GM23338 (cell line): Measurements from ENCODE around the gene GALK1. TPM values are rescaled to one million over a fixed set of nuclear protein-coding genes. Genes with fewer than 3 reads are reported as not detected.

Experiments used
- ATAC-seq: fragments of 200-7000 bp; cut with Tn5 transposase; 3 replicates; pipeline ENCODE4 v1.9.1; 2020
- DNase-seq: peaks from one replicate; pipeline ENCODE4 v3.0.0-alpha.2; 2015; ENCODE audit warnings: low spot score
- H2AFZ ChIP-seq: fragments of 200-600 bp; sonication (generic); 2 replicates; pipeline ENCODE4 v1.8.0; 2016; ENCODE audit warnings: antibody characterized with exemption, mild to moderate bottlenecking, moderate library complexity
- H3F3A ChIP-seq: fragments of 200-600 bp; sonication (generic); replicated peaks from 2 replicates; pipeline ENCODE4 v1.8.0; 2017; ENCODE audit warnings: antibody characterized with exemption, mixed run types, low read depth
- H3K27ac ChIP-seq: fragments of 200-600 bp; sonication (generic); 2 replicates; pipeline ENCODE4 v1.6.1; 2016; ENCODE audit warnings: low read depth
- H3K27me3 ChIP-seq: fragments of 200-600 bp; sonication (generic); 2 replicates; pipeline ENCODE4 v1.8.0; 2016; ENCODE audit warnings: mild to moderate bottlenecking, mixed run types, moderate library complexity; ENCODE audit not compliant: insufficient read depth
- H3K36me3 ChIP-seq: fragments of 200-600 bp; sonication (generic); 2 replicates; pipeline ENCODE4 v1.8.0; 2016; ENCODE audit warnings: mild to moderate bottlenecking; ENCODE audit not compliant: insufficient read depth
- H3K4me1 ChIP-seq: fragments of 200-600 bp; sonication (generic); 2 replicates; pipeline ENCODE4 v1.8.0; 2016; ENCODE audit warnings: mild to moderate bottlenecking, moderate library complexity; ENCODE audit not compliant: insufficient read depth
- H3K4me2 ChIP-seq: fragments of 200-600 bp; sonication (generic); 2 replicates; pipeline ENCODE4 v1.7.1; 2017; ENCODE audit warnings: mixed run types
- H3K4me3 ChIP-seq: fragments of 200-600 bp; sonication (generic); 2 replicates; pipeline ENCODE4 v1.6.1; 2016; ENCODE audit warnings: mixed run types
- H3K79me2 ChIP-seq: fragments of 200-600 bp; sonication (generic); replicated peaks from 2 replicates; pipeline ENCODE4 v1.8.0; 2017; ENCODE audit warnings: mild to moderate bottlenecking; ENCODE audit not compliant: insufficient read depth
- H3K9me2 ChIP-seq: fragments of 200-600 bp; sonication (generic); 2 replicates; pipeline ENCODE4 v1.8.0; 2017; ENCODE audit not compliant: insufficient read depth
- H4K20me1 ChIP-seq: fragments of 200-600 bp; sonication (generic); replicated peaks from 2 replicates; pipeline ENCODE4 v1.8.0; 2017; ENCODE audit warnings: mild to moderate bottlenecking; ENCODE audit not compliant: insufficient read depth
- H3K27ac Mint-ChIP-seq: 2 replicates; pipeline ENCODE4 v1.8.0; 2020; ENCODE audit warnings: inconsistent platforms, mild to moderate bottlenecking, moderate library complexity, mixed read lengths
- H3K27me3 Mint-ChIP-seq: 3 replicates; pipeline ENCODE4 v1.8.0; 2022; ENCODE audit warnings: low read depth, mild to moderate bottlenecking, moderate library complexity, mixed read lengths, inconsistent platforms; ENCODE audit not compliant: insufficient read depth, poor library complexity
- H3K36me3 Mint-ChIP-seq: 3 replicates; pipeline ENCODE4 v1.8.0; 2021; ENCODE audit warnings: low read depth, mild to moderate bottlenecking, inconsistent platforms, moderate library complexity, mixed read lengths
- H3K4me1 Mint-ChIP-seq: 3 replicates; pipeline ENCODE4 v1.8.0; 2020; ENCODE audit warnings: mild to moderate bottlenecking, inconsistent platforms, mixed read lengths
- H3K4me3 Mint-ChIP-seq: 3 replicates; pipeline ENCODE4 v1.8.0; 2021; ENCODE audit warnings: moderate library complexity, mild to moderate bottlenecking, inconsistent platforms, mixed read lengths
- H3K9me3 Mint-ChIP-seq: 3 replicates; pipeline ENCODE4 v1.8.0; 2020; ENCODE audit warnings: moderate library complexity, mild to moderate bottlenecking, inconsistent platforms, mixed read lengths
- CREB1 ChIP-seq: fragments of 250-450 bp; sonication (Bioruptor Pico); IDR thresholded peaks from 2 replicates; pipeline ENCODE4 v1.5.0; 2020; ENCODE audit warnings: low read depth, mild to moderate bottlenecking, moderate library complexity
- ETS1 ChIP-seq: IDR thresholded peaks from 2 replicates; pipeline ENCODE4 v1.6.1; 2016; ENCODE audit warnings: antibody characterized with exemption
- EZH2 ChIP-seq: fragments of 200-600 bp; sonication (generic); IDR thresholded peaks from one replicate; pipeline ENCODE4 v1.8.0; 2017; ENCODE audit warnings: antibody characterized with exemption, mild to moderate bottlenecking, low read depth; ENCODE audit not compliant: unreplicated experiment
- EZH2phosphoT487 ChIP-seq: fragments of 200-600 bp; sonication (generic); IDR thresholded peaks from one replicate; pipeline ENCODE4 v1.8.1; 2018; ENCODE audit warnings: antibody characterized with exemption; ENCODE audit not compliant: unreplicated experiment
- JUNB ChIP-seq: IDR thresholded peaks from one replicate; pipeline ENCODE4 v1.6.1; 2016; ENCODE audit warnings: antibody characterized with exemption; ENCODE audit not compliant: unreplicated experiment
- NANOG ChIP-seq: IDR thresholded peaks from 2 replicates; pipeline ENCODE4 v1.6.1; 2016; ENCODE audit warnings: antibody characterized with exemption, borderline replicate concordance
- POLR2AphosphoS5 ChIP-seq: IDR thresholded peaks from 2 replicates; pipeline ENCODE4 v1.6.1; 2016; ENCODE audit warnings: antibody characterized with exemption, low read depth
- REST ChIP-seq: IDR thresholded peaks from one replicate; pipeline ENCODE4 v1.6.1; 2018; ENCODE audit warnings: antibody characterized with exemption; ENCODE audit not compliant: unreplicated experiment
- STAT1 ChIP-seq: IDR thresholded peaks from one replicate; pipeline ENCODE4 v1.6.1; 2016; ENCODE audit warnings: antibody characterized with exemption; ENCODE audit not compliant: unreplicated experiment
- ZNF114 ChIP-seq: fragments of 250-450 bp; sonication (Bioruptor Pico); IDR thresholded peaks from 2 replicates; pipeline ENCODE4 v1.5.0; 2020; ENCODE audit warnings: mild to moderate bottlenecking, moderate library complexity
- ZNF331 ChIP-seq: fragments of 250-450 bp; sonication (Bioruptor Pico); IDR thresholded peaks from 2 replicates; pipeline ENCODE4 v1.5.0; 2020; ENCODE audit warnings: low read depth, mild to moderate bottlenecking, moderate library complexity
- ZNF462 ChIP-seq: fragments of 250-450 bp; sonication (Bioruptor Pico); IDR thresholded peaks from 2 replicates; pipeline ENCODE4 v1.5.0; 2020; ENCODE audit warnings: mild to moderate bottlenecking, moderate library complexity
- polyA plus RNA-seq: library from polyadenylated mRNA; unstranded; fragments of >200 nt; fragmentation: Nextera tagmentation; extraction: Ambion mirVana; gene quantifications from 2 replicates; pipeline ENCODE4 v1.2.1, GENCODE V29; 2016
- total RNA-seq: library from RNA; depleted of rRNA; stranded (reverse); fragments of >200 nt; shearing (Covaris generic); gene quantifications from 2 replicates; pipeline ENCODE4 v1.2.3, GENCODE V29; 2014
- TF ChIP-seq, protein P1 (sequence below), 2 experiments: fragments of 200-600 bp in 1 of 2; sonication (generic) in 1 of 2; conservative IDR thresholded peaks; 2 replicates each; pipeline versions ENCODE4 v1.5.1 to v1.6.1; 2016 to 2017; ENCODE audit warnings: antibody characterized with exemption in 2 of 2, low read depth in 2 of 2, mild to moderate bottlenecking in 2 of 2, moderate library complexity in 1 of 2

Gene GALK1
- total and polyA plus RNA-seq, 2 experiments from 2014 or later = 30.5 to 31.7 TPM

- H2AFZ ChIP-seq = no peak overlapping the region
- H3K9me3 Mint-ChIP-seq = no peaks in the 10 kb centered on the region
These were observed 52.5 kb downstream of the GALK1 start for GRCh38 chr17:75712446-75712845.

More at GRCh38 chr17:75712446-75712845, 52.5 kb downstream of the GALK1 start:
- H4K20me1 ChIP-seq = no peaks in the 10 kb centered on the region
- ATAC-seq = no peak
- DNase-seq = no peak
- Mint-ChIP-seq H3K4me3 (no peak overlapping the region), H3K27me3 (peaks cover 15% of the 10 kb centered on the region), H3K4me1 (no peaks in the 10 kb centered on the region), H3K36me3 (peaks cover 5% of the 10 kb centered on the region; the same call in 2 of the 3 replicates), H3K27ac (no peak overlapping the region)
- H3F3A ChIP-seq = no peaks in the 10 kb centered on the region
- H3K27me3 ChIP-seq = no peaks in the 10 kb centered on the region
- TF ChIP-seq POLR2AphosphoS5 (no peak), CREB1 (CRISPR knock-in tag) (no peak), ETS1 (no peak), ZNF331 (no peak), STAT1 (no peak), ZNF114 (no peak), REST (no peak), JUNB (no peak), EZH2 (no peak), NANOG (no peak), ZNF462 (no peak), EZH2phosphoT487 (no peak)
- TF ChIP-seq, protein P1, sequence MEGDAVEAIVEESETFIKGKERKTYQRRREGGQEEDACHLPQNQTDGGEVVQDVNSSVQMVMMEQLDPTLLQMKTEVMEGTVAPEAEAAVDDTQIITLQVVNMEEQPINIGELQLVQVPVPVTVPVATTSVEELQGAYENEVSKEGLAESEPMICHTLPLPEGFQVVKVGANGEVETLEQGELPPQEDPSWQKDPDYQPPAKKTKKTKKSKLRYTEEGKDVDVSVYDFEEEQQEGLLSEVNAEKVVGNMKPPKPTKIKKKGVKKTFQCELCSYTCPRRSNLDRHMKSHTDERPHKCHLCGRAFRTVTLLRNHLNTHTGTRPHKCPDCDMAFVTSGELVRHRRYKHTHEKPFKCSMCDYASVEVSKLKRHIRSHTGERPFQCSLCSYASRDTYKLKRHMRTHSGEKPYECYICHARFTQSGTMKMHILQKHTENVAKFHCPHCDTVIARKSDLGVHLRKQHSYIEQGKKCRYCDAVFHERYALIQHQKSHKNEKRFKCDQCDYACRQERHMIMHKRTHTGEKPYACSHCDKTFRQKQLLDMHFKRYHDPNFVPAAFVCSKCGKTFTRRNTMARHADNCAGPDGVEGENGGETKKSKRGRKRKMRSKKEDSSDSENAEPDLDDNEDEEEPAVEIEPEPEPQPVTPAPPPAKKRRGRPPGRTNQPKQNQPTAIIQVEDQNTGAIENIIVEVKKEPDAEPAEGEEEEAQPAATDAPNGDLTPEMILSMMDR (conservative IDR thresholded peaks at IDR 0.05; ENCODE audit: low read depth in 2 of 2) = no peak
- H3K79me2 ChIP-seq = no peaks in the 10 kb centered on the region
- no peak overlapping the region for H3K4me3 ChIP-seq
- no peak overlapping the region for H3K4me2 ChIP-seq
- H3K4me1 ChIP-seq = no peaks in the 10 kb centered on the region
- H3K27ac ChIP-seq = no peak overlapping the region
- H3K9me2 ChIP-seq = no peaks in the 10 kb centered on the region
- peaks cover 2% of the 10 kb centered on the region; the same call in 1 of the 2 replicates for H3K36me3 ChIP-seq
